A549 (cell line): Measurements from ENCODE around the gene HLA-E. TPM values are rescaled to one million over a fixed set of nuclear protein-coding genes. Genes with fewer than 3 reads are reported as not detected.

Experiments used
- ATAC-seq, 2 experiments: fragments of 200-7000 bp in 1 of 2; fragments of >200 bp in 1 of 2; cut with Nextera tagmentation in 1 of 2; cut with Tn5 transposase in 1 of 2; 3 replicates each; pipeline versions ENCODE4 v1.8.0 to v1.9.1; 2018 to 2020; ENCODE audit warnings: mild to moderate bottlenecking in 1 of 2, moderate library complexity in 1 of 2
- CTCF ChIA-PET: fragments of 300-600 bp; sonication (Branson Sonifier 250); formaldehyde crosslinking; extraction: SDS; loops from one replicate; lab custom pipeline; 2021; ENCODE audit warnings: antibody characterized with exemption, inconsistent platforms; lab: Yijun Ruan, JAX
- POLR2A ChIA-PET: fragments of 350-600 bp; formaldehyde crosslinking; extraction: SDS; loops from one replicate; lab custom pipeline; 2021; ENCODE audit warnings: antibody characterized with exemption, inconsistent platforms; lab: Yijun Ruan, JAX
- DNase-seq, 2 experiments: peaks; one replicate each; pipeline versions ENCODE4 v3.0.0 to v3.0.0-alpha.2; 2011 to 2016; ENCODE audit warnings: low read depth in 1 of 2, low spot score in 1 of 2
- FAIRE-seq: peaks from 2 replicates; lab custom pipeline; 2011; peaks lifted over from hg19 to GRCh38; lab: Jason Lieb, UNC
- H3K27ac ChIP-seq, 2 experiments: fragments of >200 bp; sonication (Bioruptor Twin); formaldehyde crosslinking; 3 replicates each; pipeline ENCODE4 v1.5.1; 2016 to 2017
- H3K4me1 ChIP-seq: fragments of >200 bp; sonication (Bioruptor Twin); formaldehyde crosslinking; 3 replicates; pipeline ENCODE4 v1.6.1; 2016
- H3K4me2 ChIP-seq: fragments of >200 bp; sonication (Bioruptor Twin); formaldehyde crosslinking; 3 replicates; pipeline ENCODE4 v1.6.1; 2016
- H3K4me3 ChIP-seq: fragments of >200 bp; sonication (Bioruptor Twin); formaldehyde crosslinking; 3 replicates; pipeline ENCODE4 v1.5.1; 2016
- H3K9me3 ChIP-seq: fragments of >200 bp; sonication (Bioruptor Twin); formaldehyde crosslinking; 3 replicates; pipeline ENCODE4 v1.6.1; 2016
- ATOH8 ChIP-seq: fragments of 250-450 bp; sonication (Bioruptor Pico); IDR thresholded peaks from 2 replicates; pipeline ENCODE4 v1.5.0; 2020; ENCODE audit warnings: low read depth, mild to moderate bottlenecking, moderate library complexity
- BHLHE40 ChIP-seq: IDR thresholded peaks from 2 replicates; pipeline ENCODE4 v1.6.1; 2012; ENCODE audit warnings: low read depth, low read length, inconsistent platforms
- CBX2 ChIP-seq: fragments of 200-600 bp; sonication (generic); IDR thresholded peaks from 2 replicates; pipeline ENCODE4 v1.6.1; 2016; ENCODE audit warnings: low read depth, mild to moderate bottlenecking, borderline replicate concordance
- CBX8 ChIP-seq: fragments of 200-600 bp; sonication (generic); IDR thresholded peaks from 2 replicates; pipeline ENCODE4 v1.6.1; 2016
- CHD4 ChIP-seq: fragments of 200-600 bp; sonication (generic); IDR thresholded peaks from 2 replicates; pipeline ENCODE4 v1.6.1; 2016; ENCODE audit warnings: antibody characterized with exemption, mild to moderate bottlenecking, borderline replicate concordance
- E2F6 ChIP-seq: IDR thresholded peaks from 2 replicates; pipeline ENCODE4 v1.6.1; 2012; ENCODE audit warnings: low read depth, borderline replicate concordance
- EHF ChIP-seq: fragments of 250-450 bp; sonication (Bioruptor Pico); IDR thresholded peaks from 2 replicates; pipeline ENCODE4 v1.5.0; 2020; ENCODE audit warnings: mild to moderate bottlenecking
- ESRRA ChIP-seq: fragments of 150-350 bp; IDR thresholded peaks from 2 replicates; pipeline ENCODE4 v1.6.1; 2014; ENCODE audit warnings: mild to moderate bottlenecking, low read length, borderline replicate concordance
- FOXS1 ChIP-seq: fragments of 250-450 bp; sonication (Bioruptor Pico); IDR thresholded peaks from 2 replicates; pipeline ENCODE4 v1.5.0; 2020; ENCODE audit warnings: mild to moderate bottlenecking, moderate library complexity
- HES2 ChIP-seq: fragments of >200 bp; sonication (Bioruptor Twin); formaldehyde crosslinking; IDR thresholded peaks from 2 replicates; pipeline ENCODE4 v1.6.1; 2016
- HOXB5 ChIP-seq: fragments of 250-450 bp; sonication (Bioruptor Pico); IDR thresholded peaks from 2 replicates; pipeline ENCODE4 v1.5.0; 2020; ENCODE audit warnings: mild to moderate bottlenecking, moderate library complexity
- KDM1A ChIP-seq: fragments of 200-600 bp; sonication (generic); IDR thresholded peaks from 2 replicates; pipeline ENCODE4 v1.6.1; 2016; ENCODE audit warnings: low read depth, mild to moderate bottlenecking
- MAFK ChIP-seq: fragments of 450-650 bp; IDR thresholded peaks from 2 replicates; pipeline ENCODE4 v1.6.1; 2014; ENCODE audit not compliant: partially characterized antibody
- MAX ChIP-seq: IDR thresholded peaks from 2 replicates; pipeline ENCODE4 v1.6.1; 2012
- MYC ChIP-seq: IDR thresholded peaks from 2 replicates; pipeline ENCODE4 v1.6.1; 2012; ENCODE audit warnings: mild to moderate bottlenecking, inconsistent platforms, low read length, improper control_type of control experiment, borderline replicate concordance
- NFE2L2 ChIP-seq: fragments of 150-350 bp; conservative IDR thresholded peaks from 2 replicates; pipeline ENCODE4 v1.6.1; 2014; ENCODE audit warnings: low read length
- NR3C1 ChIP-seq: fragments of >200 bp; sonication (Bioruptor Twin); formaldehyde crosslinking; IDR thresholded peaks from 3 replicates; pipeline ENCODE4 v1.6.1; 2017
- PHF8 ChIP-seq: fragments of 200-600 bp; sonication (generic); IDR thresholded peaks from 2 replicates; pipeline ENCODE4 v1.6.1; 2016; ENCODE audit warnings: low read depth, mild to moderate bottlenecking, antibody characterized with exemption, moderate library complexity, borderline replicate concordance
- POLR2AphosphoS2 ChIP-seq: conservative IDR thresholded peaks from 2 replicates; pipeline ENCODE4 v1.6.1; 2012; ENCODE audit warnings: low read length, improper control_type of control experiment, inconsistent platforms
- RCOR1 ChIP-seq: fragments of 150-350 bp; IDR thresholded peaks from 2 replicates; pipeline ENCODE4 v1.6.1; 2014; ENCODE audit warnings: antibody characterized with exemption, low read length, low read depth
- REST ChIP-seq: fragments of 200-600 bp; sonication (generic); IDR thresholded peaks from 2 replicates; pipeline ENCODE4 v1.6.1; 2016; ENCODE audit warnings: antibody characterized with exemption, mild to moderate bottlenecking, moderate library complexity
- RNF2 ChIP-seq: fragments of 200-600 bp; sonication (generic); IDR thresholded peaks from 2 replicates; pipeline ENCODE4 v1.6.1; 2016; ENCODE audit warnings: low read depth, mild to moderate bottlenecking, antibody characterized with exemption, moderate library complexity, borderline replicate concordance
- SMC3 ChIP-seq: fragments of >200 bp; sonication (Bioruptor Twin); formaldehyde crosslinking; IDR thresholded peaks from 3 replicates; pipeline ENCODE4 v1.6.1; 2018; ENCODE audit warnings: inconsistent platforms
- SREBF2 ChIP-seq: fragments of 450-650 bp; IDR thresholded peaks from 2 replicates; pipeline ENCODE4 v1.6.1; 2014; ENCODE audit warnings: mild to moderate bottlenecking, moderate library complexity
- TFCP2L1 ChIP-seq: fragments of 250-450 bp; sonication (Bioruptor Pico); IDR thresholded peaks from 2 replicates; pipeline ENCODE4 v1.5.0; 2021; ENCODE audit warnings: mild to moderate bottlenecking
- TP53 ChIP-seq: fragments of 250-450 bp; sonication (Bioruptor Pico); IDR thresholded peaks from 2 replicates; pipeline ENCODE4 v1.5.0; 2021; ENCODE audit warnings: mild to moderate bottlenecking, moderate library complexity
- USF2 ChIP-seq: fragments of 450-650 bp; IDR thresholded peaks from 2 replicates; pipeline ENCODE4 v1.6.1; 2014; ENCODE audit warnings: antibody characterized with exemption
- ZC3H11A ChIP-seq: fragments of 450-650 bp; IDR thresholded peaks from 2 replicates; pipeline ENCODE4 v1.6.1; 2014; ENCODE audit warnings: antibody characterized with exemption, mild to moderate bottlenecking
- ZFP36 ChIP-seq: fragments of 450-650 bp; IDR thresholded peaks from 2 replicates; pipeline ENCODE4 v1.6.1; 2014; ENCODE audit warnings: borderline replicate concordance; ENCODE audit not compliant: partially characterized antibody
- ZNF302 ChIP-seq: fragments of 250-450 bp; sonication (Bioruptor Pico); IDR thresholded peaks from 2 replicates; pipeline ENCODE4 v1.9.0; 2021; ENCODE audit warnings: inconsistent platforms, mild to moderate bottlenecking, moderate library complexity
- WGBS: methylation state at CpG from one replicate; pipeline ENCODE4 v1.1.6; 2017; ENCODE audit errors: missing lambda C conversion rate; 5-methylcytosine and 5-hydroxymethylcytosine counted together
- polyA plus RNA-seq, 4 experiments: library from polyadenylated mRNA; depleted of rRNA in 3 of 4; stranded (reverse); fragments of >200 nt; fragmentation: RNase III in 1 of 4; extraction: RNeasy Plus Mini Kit Qiagen cat#74134 plus additional on column Dnase treatment in 1 of 4; gene quantifications; 2 replicates in 3 of 4; 3 replicates in 1 of 4; pipeline ENCODE4 v1.2.3, GENCODE V29; 2011 to 2017

The HLA-E gene
- polyA plus RNA-seq, 2 of the 4 experiments (the other 2 are of a cell fraction): 38.3 to 40.3 TPM

GRCh38 chr6:30447237-30447636 is 42.1 kb upstream of the HLA-E start:
- FAIRE-seq (no peak), ATAC-seq (peak; percentile 49 to 81; a peak in 4 of 6 replicates), DNase-seq (peak; percentile 24 to 32)
- Histone ChIP-seq H3K4me2 (no peak overlapping the region), H3K4me3 (no peak overlapping the region), H3K27ac (no peak overlapping the region), H3K9me3 (no peaks in the 10 kb centered on the region), H3K4me1 (0 out of 3 replicates have a peak, but pooled peaks cover 4% of the 10 kb centered on the region)
- whole genome bisulfite sequencing: 0% methylated on average over 2 of the region's 2 CpGs
- ChIA-PET CTCF (no interaction called here), POLR2A (no interaction called here)
- TF ChIP-seq KDM1A (no peak), ESRRA (no peak), CBX8 (no peak), SREBF2 (no peak), NR3C1 (no peak), FOXS1 (CRISPR knock-in tag) (no peak), POLR2AphosphoS2 (no peak), BHLHE40 (no peak), USF2 (no peak), E2F6 (no peak), SMC3 (no peak), MAX (no peak), MYC (no peak), EHF (CRISPR knock-in tag) (no peak), CHD4 (no peak), RCOR1 (no peak), ZNF302 (CRISPR knock-in tag) (no peak), RNF2 (no peak), PHF8 (no peak), ATOH8 (CRISPR knock-in tag) (no peak)

GRCh38 chr6:30450548-30450908 is 38.8 kb upstream of the HLA-E start:
- 46% methylated on average over 9 of the region's 9 CpGs for WGBS
- no peaks in the 10 kb centered on the region for H3K4me1 ChIP-seq
- FAIRE-seq: no peak
- ATAC-seq: no peak
- no peak overlapping the region for H3K27ac ChIP-seq
- H3K4me3 ChIP-seq: no peak overlapping the region
- no peak for DNase-seq
- no peak overlapping the region for H3K4me2 ChIP-seq
- no peaks in the 10 kb centered on the region for H3K9me3 ChIP-seq
- ChIA-PET POLR2A (no interaction called here), CTCF (interaction anchor here (0.9 to 1.2 kb wide), 4 partner anchors 15 to 212 kb away, joined by 3 read pairs; no protein-coding TSS in a partner anchor)
- TF ChIP-seq E2F6 (no peak), CBX8 (no peak), CBX2 (no peak), ESRRA (no peak), NFE2L2 (no peak), TFCP2L1 (CRISPR knock-in tag) (no peak), ZFP36 (no peak), BHLHE40 (no peak), RNF2 (no peak), HES2 (no peak), REST (no peak), TP53 (CRISPR knock-in tag) (no peak), HOXB5 (CRISPR knock-in tag) (no peak), MAFK (no peak), ZC3H11A (no peak)
